Measurements from ENCODE around the gene MKS1. TPM values are rescaled to one million over a fixed set of nuclear protein-coding genes. Genes with fewer than 3 reads are reported as not detected.

MKS1 gene
- total and polyA plus RNA-seq, 12 donors = 9.1 to 28.2 (median 16.5) TPM

DNA sequence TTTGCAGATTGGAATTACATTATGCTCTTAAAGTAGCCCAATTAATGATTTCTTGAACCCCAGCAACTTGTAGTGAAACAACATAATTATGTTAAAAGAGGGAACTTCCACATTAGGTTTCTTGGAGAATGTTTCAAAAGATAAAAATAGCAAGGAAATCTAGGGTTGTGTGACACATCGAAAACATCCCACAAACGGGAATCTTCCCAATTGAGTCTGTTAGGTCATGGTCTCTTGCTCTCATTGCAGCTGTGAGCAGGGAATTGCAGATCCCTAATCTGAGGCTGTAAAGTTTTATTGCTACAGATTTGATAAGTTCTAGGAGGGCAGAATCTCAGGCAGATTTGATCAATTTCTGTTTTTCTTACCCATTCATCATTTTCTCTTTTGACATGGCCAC, 12.6 kb upstream of the MKS1 start:
- Histone ChIP-seq H3K36me3 (replicated peaks in 1 of 2) (no peaks in the 10 kb centered on the region), H3K9me3 (replicated peaks in 1 of 3) (no peaks in the 10 kb centered on the region), H3K4me1 (replicated peaks in 1 of 2) (no peaks in the 10 kb centered on the region), H3K27ac (no peak overlapping the region), H3K4me3 (no peak overlapping the region), H3K27me3 (peaks cover 5% of the 10 kb centered on the region)
- TF ChIP-seq, protein P1, sequence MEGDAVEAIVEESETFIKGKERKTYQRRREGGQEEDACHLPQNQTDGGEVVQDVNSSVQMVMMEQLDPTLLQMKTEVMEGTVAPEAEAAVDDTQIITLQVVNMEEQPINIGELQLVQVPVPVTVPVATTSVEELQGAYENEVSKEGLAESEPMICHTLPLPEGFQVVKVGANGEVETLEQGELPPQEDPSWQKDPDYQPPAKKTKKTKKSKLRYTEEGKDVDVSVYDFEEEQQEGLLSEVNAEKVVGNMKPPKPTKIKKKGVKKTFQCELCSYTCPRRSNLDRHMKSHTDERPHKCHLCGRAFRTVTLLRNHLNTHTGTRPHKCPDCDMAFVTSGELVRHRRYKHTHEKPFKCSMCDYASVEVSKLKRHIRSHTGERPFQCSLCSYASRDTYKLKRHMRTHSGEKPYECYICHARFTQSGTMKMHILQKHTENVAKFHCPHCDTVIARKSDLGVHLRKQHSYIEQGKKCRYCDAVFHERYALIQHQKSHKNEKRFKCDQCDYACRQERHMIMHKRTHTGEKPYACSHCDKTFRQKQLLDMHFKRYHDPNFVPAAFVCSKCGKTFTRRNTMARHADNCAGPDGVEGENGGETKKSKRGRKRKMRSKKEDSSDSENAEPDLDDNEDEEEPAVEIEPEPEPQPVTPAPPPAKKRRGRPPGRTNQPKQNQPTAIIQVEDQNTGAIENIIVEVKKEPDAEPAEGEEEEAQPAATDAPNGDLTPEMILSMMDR (IDR thresholded peaks at IDR 0.05) = no peak
- no peak for TF ChIP-seq POLR2A (IDR thresholded peaks at IDR 0.05)
- 13 to 42% (median 28%) methylated on average over 2 of the region's 2 CpGs for WGBS, 4 donors
- DNase-seq = no peak
- intact Hi-C loops (cut with DNase I) = no loop called here

DNA sequence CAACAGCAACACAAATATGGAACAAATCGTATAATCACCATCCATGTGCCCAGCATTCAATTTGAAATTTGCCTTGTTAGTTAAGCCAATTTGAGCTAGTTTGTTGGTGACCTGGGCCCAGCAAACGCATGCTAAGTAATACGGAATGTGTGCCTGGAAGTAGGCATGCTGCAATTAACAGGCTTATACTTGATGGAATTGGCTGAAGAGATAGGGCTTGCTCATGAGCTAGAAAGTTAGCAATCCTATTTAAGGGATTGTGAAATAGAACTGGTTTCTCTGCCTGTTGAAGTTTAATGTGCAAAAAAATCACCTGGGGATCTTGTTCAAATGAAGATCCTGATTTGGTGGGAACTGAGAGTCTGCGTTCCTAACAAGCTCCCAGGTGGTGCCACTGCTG, 10.8 kb upstream of the MKS1 start:
- no peak for DNase-seq
- no peaks in the 10 kb centered on the region for H3K9me3 ChIP-seq (replicated peaks in 1 of 3)
- no peaks in the 10 kb centered on the region for H3K4me1 ChIP-seq (replicated peaks in 1 of 2)
- TF ChIP-seq, protein P1 (IDR thresholded peaks at IDR 0.05) = no peak
- TF ChIP-seq POLR2A (IDR thresholded peaks at IDR 0.05) = no peak
- H3K36me3 ChIP-seq (replicated peaks in 1 of 2) = no peaks in the 10 kb centered on the region
- H3K27ac ChIP-seq = no peak overlapping the region
- peaks cover 5% of the 10 kb centered on the region for H3K27me3 ChIP-seq
- intact Hi-C loops (cut with DNase I) = no loop called here
- 83 to 90% (median 87%) methylated on average over 4 of the region's 4 CpGs for WGBS, 4 donors
- no peak overlapping the region for H3K4me3 ChIP-seq

- 52 to 74% (median 67%) methylated on average over 1 of the region's 1 CpG for WGBS, 4 donors
- Histone ChIP-seq H3K9me3 (replicated peaks in 1 of 3) (no peaks in the 10 kb centered on the region), H3K36me3 (replicated peaks in 1 of 2) (no peaks in the 10 kb centered on the region), H3K4me3 (no peak overlapping the region), H3K27me3 (peaks cover 5% of the 10 kb centered on the region), H3K27ac (no peak overlapping the region), H3K4me1 (replicated peaks in 1 of 2) (no peaks in the 10 kb centered on the region)
- TF ChIP-seq, protein P1 (IDR thresholded peaks at IDR 0.05) = no peak
- no peak for TF ChIP-seq POLR2A (IDR thresholded peaks at IDR 0.05)
- intact Hi-C loops (cut with DNase I) = no loop called here
- no peak for DNase-seq
Observed at GRCh38 chr17:58229384-58229783, 10.3 kb upstream of the MKS1 start.

GRCh38 chr17:58228679-58229078, 9.6 kb upstream of the MKS1 start:
- TF ChIP-seq, protein P1 (IDR thresholded peaks at IDR 0.05) = no peak
- no peak for TF ChIP-seq POLR2A (IDR thresholded peaks at IDR 0.05)
- Histone ChIP-seq H3K4me1 (replicated peaks in 1 of 2) (no peaks in the 10 kb centered on the region), H3K36me3 (replicated peaks in 1 of 2) (no peaks in the 10 kb centered on the region), H3K4me3 (no peak overlapping the region), H3K27me3 (peaks cover 5% of the 10 kb centered on the region), H3K9me3 (replicated peaks in 1 of 3) (peaks cover 0 to under 1% (median 0%) of the 10 kb centered on the region in 3 donors), H3K27ac (no peak overlapping the region)
- WGBS, 4 donors = 36 to 50% (median 45%) methylated on average over 3 of the region's 3 CpGs
- intact Hi-C loops (cut with DNase I) = no loop called here
- DNase-seq = no peak

Measured in adrenal gland (tissue), 12 donors.